IMR-90 (cell line): ENCODE data around the gene EFNB2. TPM values are rescaled to one million over a fixed set of nuclear protein-coding genes. Genes with fewer than 3 reads are reported as not detected.

Source experiments
- ATAC-seq: fragments of 200-7000 bp; cut with Tn5 transposase; 2 replicates; pipeline ENCODE4 v1.9.1; 2020; ENCODE audit warnings: low read depth, mild to moderate bottlenecking, moderate library complexity
- BruUV-seq: library from RNA; stranded (reverse); fragments of 400-500 nt; replicated peaks from 2 replicates; lab custom pipeline; 2021; lab: Mats Ljungman, UMichigan
- CTCF ChIA-PET: fragments of 300-600 bp; formaldehyde crosslinking; extraction: SDS; loops from one replicate; lab custom pipeline; 2021; ENCODE audit warnings: antibody characterized with exemption; lab: Yijun Ruan, JAX
- POLR2A ChIA-PET: fragments of 300-600 bp; sonication (Branson Sonifier 250); formaldehyde crosslinking; loops from one replicate; lab custom pipeline; 2022; ENCODE audit warnings: antibody characterized with exemption; ENCODE audit not compliant: unreplicated experiment; lab: Charles Lee
- DNase-seq: peaks from one replicate; pipeline ENCODE4 v3.0.0; 2013
- H2AFZ ChIP-seq: replicated peaks from 2 replicates; pipeline ENCODE3; 2013; ENCODE audit warnings: low read length, mild to moderate bottlenecking; ENCODE audit not compliant: poor library complexity
- H2AK5ac ChIP-seq: 2 replicates; pipeline ENCODE4 v1.6.1; 2013; ENCODE audit warnings: low read depth, low read length, inconsistent platforms
- H2AK9ac ChIP-seq: replicated peaks from 2 replicates; pipeline ENCODE3; 2013; ENCODE audit warnings: mild to moderate bottlenecking, low read depth, low read length, moderate library complexity; ENCODE audit not compliant: poor library complexity
- H2BK120ac ChIP-seq: 2 replicates; pipeline ENCODE4 v1.6.1; 2013; ENCODE audit warnings: low read depth, low read length, inconsistent platforms
- H2BK15ac ChIP-seq: 3 replicates; pipeline ENCODE4 v1.6.1; 2013; ENCODE audit warnings: low read depth, low read length, inconsistent platforms
- H2BK20ac ChIP-seq: 2 replicates; pipeline ENCODE4 v1.6.1; 2013; ENCODE audit warnings: low read depth, mild to moderate bottlenecking, inconsistent platforms, low read length, moderate library complexity
- H2BK5ac ChIP-seq: 2 replicates; pipeline ENCODE4 v1.6.1; 2013; ENCODE audit warnings: mild to moderate bottlenecking, low read depth, low read length, inconsistent platforms; ENCODE audit not compliant: poor library complexity, severe bottlenecking
- H3K14ac ChIP-seq: replicated peaks from 2 replicates; pipeline ENCODE4 v1.6.1; 2013; ENCODE audit warnings: low read depth, low read length, inconsistent platforms
- H3K18ac ChIP-seq: 2 replicates; pipeline ENCODE4 v1.6.1; 2013; ENCODE audit warnings: low read depth, low read length, control low read depth
- H3K23ac ChIP-seq: 2 replicates; pipeline ENCODE4 v1.6.1; 2013; ENCODE audit warnings: low read depth, low read length, inconsistent platforms
- H3K27ac ChIP-seq: 2 replicates; pipeline ENCODE4 v1.5.1; 2013; ENCODE audit warnings: mild to moderate bottlenecking, control low read depth, low read length; ENCODE audit not compliant: insufficient read depth
- H3K27me3 ChIP-seq: 2 replicates; pipeline ENCODE4 v1.6.1; 2013; ENCODE audit warnings: low read length; ENCODE audit not compliant: control insufficient read depth, insufficient read depth
- H3K36me3 ChIP-seq: 2 replicates; pipeline ENCODE4 v1.6.1; 2013; ENCODE audit warnings: low read length, mixed read lengths; ENCODE audit not compliant: control insufficient read depth, insufficient read depth
- H3K4ac ChIP-seq: 2 replicates; pipeline ENCODE4 v1.6.1; 2013; ENCODE audit warnings: low read depth, low read length, inconsistent platforms
- H3K4me1 ChIP-seq: 2 replicates; pipeline ENCODE4 v1.6.1; 2013; ENCODE audit warnings: low read length, mixed read lengths; ENCODE audit not compliant: control insufficient read depth, insufficient read depth
- H3K4me2 ChIP-seq: 2 replicates; pipeline ENCODE4 v1.6.1; 2013; ENCODE audit warnings: low read depth, mild to moderate bottlenecking, control low read depth, low read length, moderate library complexity
- H3K4me3 ChIP-seq: 2 replicates; pipeline ENCODE4 v1.5.1; 2013; ENCODE audit warnings: low read depth, mild to moderate bottlenecking, control low read depth, low read length, moderate library complexity; ENCODE audit not compliant: insufficient read depth
- H3K56ac ChIP-seq: 2 replicates; pipeline ENCODE4 v1.6.1; 2013; ENCODE audit warnings: low read length, inconsistent platforms; ENCODE audit not compliant: insufficient read depth; ENCODE audit errors: extremely low read depth
- H3K79me1 ChIP-seq, 2 experiments: 2 replicates each; pipeline ENCODE4 v1.6.1; 2013; ENCODE audit warnings: low read length in 2 of 2, inconsistent platforms in 1 of 2, low read depth in 1 of 2
- H3K9ac ChIP-seq: 2 replicates; pipeline ENCODE4 v1.6.1; 2013; ENCODE audit warnings: low read depth, low read length, control low read depth
- H3K9me1 ChIP-seq: 2 replicates; pipeline ENCODE4 v1.6.1; 2013; ENCODE audit warnings: low read length, inconsistent platforms; ENCODE audit not compliant: insufficient read depth
- H3K9me3 ChIP-seq: 2 replicates; pipeline ENCODE4 v1.6.1; 2013; ENCODE audit warnings: low read length; ENCODE audit not compliant: control insufficient read depth, insufficient read depth
- H4K20me1 ChIP-seq: 2 replicates; pipeline ENCODE4 v1.6.1; 2013; ENCODE audit warnings: low read length, inconsistent platforms; ENCODE audit not compliant: insufficient read depth
- H4K5ac ChIP-seq: 2 replicates; pipeline ENCODE4 v1.6.1; 2013; ENCODE audit warnings: mild to moderate bottlenecking, low read depth, low read length, control low read depth
- H4K8ac ChIP-seq, 2 experiments: 2 replicates each; pipeline ENCODE4 v1.6.1; 2013; ENCODE audit warnings: low read depth in 2 of 2, low read length in 2 of 2, control low read depth in 1 of 2, inconsistent platforms in 1 of 2
- H4K91ac ChIP-seq: 2 replicates; pipeline ENCODE4 v1.6.1; 2013; ENCODE audit warnings: low read depth, low read length, inconsistent platforms; ENCODE audit not compliant: insufficient read depth
- BHLHE40 ChIP-seq: fragments of 150-350 bp; IDR thresholded peaks from 2 replicates; pipeline ENCODE4 v1.6.1; 2016; ENCODE audit warnings: mild to moderate bottlenecking, low read depth, low read length
- CEBPB ChIP-seq: IDR thresholded peaks from 2 replicates; pipeline ENCODE4 v1.6.1; 2012; ENCODE audit warnings: low read depth, low read length, improper control_type of control experiment
- CHD1 ChIP-seq: IDR thresholded peaks from 2 replicates; pipeline ENCODE4 v1.6.1; 2012; ENCODE audit warnings: low read depth, low read length, improper control_type of control experiment
- CTCF ChIP-seq: conservative IDR thresholded peaks from 2 replicates; pipeline ENCODE4 v1.5.1; 2012; ENCODE audit warnings: mild to moderate bottlenecking, low read depth, low read length, improper control_type of control experiment
- FOS ChIP-seq: fragments of 150-350 bp; IDR thresholded peaks from 2 replicates; pipeline ENCODE4 v1.6.1; 2016; ENCODE audit warnings: low read depth, low read length
- MAFK ChIP-seq: IDR thresholded peaks from 2 replicates; pipeline ENCODE4 v1.6.1; 2012; ENCODE audit warnings: low read depth, low read length, improper control_type of control experiment
- MAZ ChIP-seq: IDR thresholded peaks from 2 replicates; pipeline ENCODE4 v1.6.1; 2012; ENCODE audit warnings: low read depth, mild to moderate bottlenecking, low read length, improper control_type of control experiment, moderate library complexity, borderline replicate concordance
- MXI1 ChIP-seq: IDR thresholded peaks from 2 replicates; pipeline ENCODE4 v1.6.1; 2012; ENCODE audit warnings: low read depth, mild to moderate bottlenecking, low read length, moderate library complexity, borderline replicate concordance
- NFE2L2 ChIP-seq: fragments of 150-350 bp; IDR thresholded peaks from 2 replicates; pipeline ENCODE4 v1.6.1; 2016; ENCODE audit warnings: low read depth, mild to moderate bottlenecking, low read length
- POLR2A ChIP-seq: IDR thresholded peaks from 2 replicates; pipeline ENCODE4 v1.6.1; 2012; ENCODE audit warnings: mild to moderate bottlenecking, low read depth, low read length
- RAD21 ChIP-seq: IDR thresholded peaks from 2 replicates; pipeline ENCODE4 v1.6.1; 2012; ENCODE audit warnings: low read length, improper control_type of control experiment
- RCOR1 ChIP-seq: IDR thresholded peaks from 2 replicates; pipeline ENCODE4 v1.6.1; 2012; ENCODE audit warnings: mild to moderate bottlenecking, low read length, improper control_type of control experiment; ENCODE audit not compliant: insufficient replicate concordance
- RFX5 ChIP-seq: IDR thresholded peaks from 2 replicates; pipeline ENCODE4 v1.8.0; 2012; ENCODE audit warnings: low read depth, mild to moderate bottlenecking, low read length, moderate library complexity
- SMC3 ChIP-seq: fragments of 150-350 bp; IDR thresholded peaks from 2 replicates; pipeline ENCODE4 v1.6.1; 2016; ENCODE audit warnings: low read depth, mild to moderate bottlenecking, antibody characterized with exemption, low read length, moderate library complexity
- WGBS, 2 experiments: methylation state at CpG; one replicate each; pipeline versions ENCODE4 v1.1.5 to v1.1.7; 2013; ENCODE audit warnings: missing lambda C conversion rate in 2 of 2; ENCODE audit not compliant: insufficient read length in 1 of 2; ENCODE audit errors: extremely low coverage in 2 of 2; 5-methylcytosine and 5-hydroxymethylcytosine counted together
- dilution Hi-C: fragments of 300-500 bp; cut with HindIII; formaldehyde crosslinking; loops from one replicate; pipeline ENCODE4 v1.14.3; 2018; ENCODE audit warnings: low sequenced_read_pairs; ENCODE audit not compliant: unreplicated experiment
- in situ Hi-C: fragments of 300-500 bp; cut with MboI; formaldehyde crosslinking; loops from 3 replicates; pipeline ENCODE4 v1.14.3; 2019; ENCODE audit warnings: low sequenced_read_pairs, inconsistent platforms, mixed read lengths
- intact Hi-C: fragments of 100-400 bp; cut with micrococcal nuclease; formaldehyde crosslinking; loops from 2 replicates; pipeline ENCODE4 v1.10.0; 2022
- polyA plus RNA-seq, 3 experiments: library from polyadenylated mRNA; depleted of rRNA; stranded (reverse); fragments of >200 nt; gene quantifications; 2 replicates each; pipeline ENCODE4 v1.2.3, GENCODE V29; 2012; ENCODE audit warnings: low replicate concordance in 1 of 3
- total RNA-seq: library from RNA; depleted of rRNA; stranded (reverse); fragments of >200 nt; gene quantifications from 2 replicates; pipeline ENCODE4 v1.2.3, GENCODE V29; 2012
- TF ChIP-seq, protein P1 (sequence below): fragments of 150-350 bp; IDR thresholded peaks from 2 replicates; pipeline ENCODE4 v1.6.1; 2017; ENCODE audit warnings: mild to moderate bottlenecking, antibody characterized with exemption, low read length, low read depth
- TF ChIP-seq, protein P2 (sequence below): fragments of 150-350 bp; IDR thresholded peaks from 2 replicates; pipeline ENCODE4 v1.6.1; 2016; ENCODE audit warnings: low read depth, mild to moderate bottlenecking, low read length, moderate library complexity, borderline replicate concordance

Gene EFNB2
- total and polyA plus RNA-seq, 2 of the 4 experiments (the other 2 are of a cell fraction), result 5.4 to 6.0 TPM

- CTCF ChIA-PET, result no interaction called here
- no peak overlapping the region for H3K23ac ChIP-seq
- H3K9ac ChIP-seq, result no peak overlapping the region
- H3K56ac ChIP-seq, result no peak overlapping the region
- peaks cover 2% of the 10 kb centered on the region; the same call in 1 of the 2 replicates for H3K27me3 ChIP-seq
- H2AFZ ChIP-seq, result no peak overlapping the region
- ATAC-seq (no peak), DNase-seq (no peak)
- no peaks in the 10 kb centered on the region for H3K36me3 ChIP-seq
- dilution Hi-C loops (no loop called here), in situ Hi-C loops (no loop called here), intact Hi-C loops (no loop called here)
- no peaks in the 10 kb centered on the region for H4K20me1 ChIP-seq
- no peak overlapping the region for H3K18ac ChIP-seq
- H4K91ac ChIP-seq, result no peak overlapping the region
- H2BK20ac ChIP-seq, result no peak overlapping the region
- no peak overlapping the region for H2AK9ac ChIP-seq
- no peaks in the 10 kb centered on the region for H3K79me1 ChIP-seq
- no peaks in the 10 kb centered on the region for H3K4me1 ChIP-seq
- H2BK15ac ChIP-seq, result no peak overlapping the region
- BruUV-seq, result no TSS peak
- no peak overlapping the region for H4K8ac ChIP-seq
- H3K4me3 ChIP-seq, result no peak overlapping the region
- no peaks in the 10 kb centered on the region for H3K9me1 ChIP-seq
- H2BK5ac ChIP-seq, result no peak overlapping the region
- H3K9me3 ChIP-seq, result no peaks in the 10 kb centered on the region
- no peak overlapping the region for H3K14ac ChIP-seq
- no peak overlapping the region for H4K5ac ChIP-seq
- no peak overlapping the region for H2BK120ac ChIP-seq
- WGBS, 2 experiments, result no CpG with 5 or more reads among the region's 4 CpGs
- no peak overlapping the region for H3K4me2 ChIP-seq
- no peak overlapping the region for H3K4ac ChIP-seq
- TF ChIP-seq MXI1 (no peak), FOS (no peak), MAFK (no peak), RFX5 (no peak), POLR2A (no peak), MAZ (no peak), RAD21 (no peak), RCOR1 (no peak), CTCF (no peak), BHLHE40 (no peak), SMC3 (no peak), CHD1 (no peak), NFE2L2 (no peak), CEBPB (no peak)
- TF ChIP-seq, protein P1, sequence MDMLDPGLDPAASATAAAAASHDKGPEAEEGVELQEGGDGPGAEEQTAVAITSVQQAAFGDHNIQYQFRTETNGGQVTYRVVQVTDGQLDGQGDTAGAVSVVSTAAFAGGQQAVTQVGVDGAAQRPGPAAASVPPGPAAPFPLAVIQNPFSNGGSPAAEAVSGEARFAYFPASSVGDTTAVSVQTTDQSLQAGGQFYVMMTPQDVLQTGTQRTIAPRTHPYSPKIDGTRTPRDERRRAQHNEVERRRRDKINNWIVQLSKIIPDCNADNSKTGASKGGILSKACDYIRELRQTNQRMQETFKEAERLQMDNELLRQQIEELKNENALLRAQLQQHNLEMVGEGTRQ, result no peak
- TF ChIP-seq, protein P2, sequence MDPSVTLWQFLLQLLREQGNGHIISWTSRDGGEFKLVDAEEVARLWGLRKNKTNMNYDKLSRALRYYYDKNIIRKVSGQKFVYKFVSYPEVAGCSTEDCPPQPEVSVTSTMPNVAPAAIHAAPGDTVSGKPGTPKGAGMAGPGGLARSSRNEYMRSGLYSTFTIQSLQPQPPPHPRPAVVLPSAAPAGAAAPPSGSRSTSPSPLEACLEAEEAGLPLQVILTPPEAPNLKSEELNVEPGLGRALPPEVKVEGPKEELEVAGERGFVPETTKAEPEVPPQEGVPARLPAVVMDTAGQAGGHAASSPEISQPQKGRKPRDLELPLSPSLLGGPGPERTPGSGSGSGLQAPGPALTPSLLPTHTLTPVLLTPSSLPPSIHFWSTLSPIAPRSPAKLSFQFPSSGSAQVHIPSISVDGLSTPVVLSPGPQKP, result no peak
- POLR2A ChIA-PET, result no interaction called here
- H2AK5ac ChIP-seq, result no peak overlapping the region
- H3K27ac ChIP-seq, result no peak overlapping the region
Observed at GRCh38 chr13:106464076-106464475, 71.4 kb downstream of the EFNB2 start.
